Upper lobe of left lung (tissue), 6 donors: ENCODE data around the gene TRAPPC3L. TPM values are rescaled to one million over a fixed set of nuclear protein-coding genes. Genes with fewer than 3 reads are reported as not detected.

Source experiments
- ATAC-seq, 2 donors: fragments of 200-7000 bp; cut with Tn5 transposase; one replicate each; pipeline ENCODE4 v1.9.1; 2022; ENCODE audit warnings: mild to moderate bottlenecking in 2 of 2, moderate library complexity in 2 of 2; ENCODE audit not compliant: low FRiP score in 2 of 2
- DNase-seq, 2 donors: peaks; one replicate each; pipeline ENCODE4 v3.0.0-alpha.2; 2019 to 2020
- H3K27ac ChIP-seq, 4 donors: fragments of 200-600 bp; sonication (generic); one replicate each; pipeline ENCODE4 v1.5.1; 2016 to 2019
- H3K27me3 ChIP-seq, 4 donors: fragments of 200-600 bp; sonication (generic); one replicate each; pipeline ENCODE4 v1.5.1; 2017 to 2019
- H3K36me3 ChIP-seq, 4 donors: fragments of 200-600 bp; sonication (generic); one replicate each; pipeline ENCODE4 v1.5.1; 2016 to 2019
- H3K4me1 ChIP-seq, 4 donors: fragments of 200-600 bp; sonication (generic); one replicate each; pipeline ENCODE4 v1.5.1; 2018 to 2019
- H3K4me3 ChIP-seq, 4 donors: fragments of 200-600 bp; sonication (generic); one replicate each; pipeline ENCODE4 v1.5.1; 2017 to 2019; ENCODE audit warnings: mild to moderate bottlenecking in 2 of 4, moderate library complexity in 1 of 4
- H3K9me3 ChIP-seq, 4 donors: fragments of 200-600 bp; sonication (generic); one replicate each; pipeline ENCODE4 v1.5.1; 2018 to 2019
- EP300 ChIP-seq, 4 donors: sonication (generic); formaldehyde crosslinking; IDR thresholded peaks; one replicate each; pipeline ENCODE4 v1.5.1; 2017; ENCODE audit warnings: antibody characterized with exemption in 4 of 4, control low read depth in 2 of 4
- POLR2A ChIP-seq, 4 donors: fragments of 450-650 bp; IDR thresholded peaks; one replicate each; pipeline ENCODE4 v1.5.1; 2016 to 2017; ENCODE audit warnings: antibody characterized with exemption in 4 of 4, mild to moderate bottlenecking in 2 of 4
- POLR2AphosphoS5 ChIP-seq, 2 donors: sonication (generic); formaldehyde crosslinking; IDR thresholded peaks; one replicate each; pipeline ENCODE4 v1.5.1; 2017; ENCODE audit warnings: antibody characterized with exemption in 2 of 2
- WGBS, 2 donors: methylation state at CpG; one replicate each; pipeline ENCODE4 v1.1.5; 2017 to 2018; 5-methylcytosine and 5-hydroxymethylcytosine counted together
- total RNA-seq, 6 donors: library from RNA; depleted of rRNA in 4 of 6; stranded (reverse); fragments of >200 nt in 4 of 6; gene quantifications; one replicate each; pipeline versions ENCODE4 v1.1.0 to v1.2.1, GENCODE V29; 2016 to 2021
- TF ChIP-seq, protein P1 (sequence below), 6 experiments: fragments of 450-650 bp in 4 of 6; fragments of 200-600 bp in 2 of 6; sonication (generic) in 2 of 6; IDR thresholded peaks; one replicate each; pipeline ENCODE4 v1.5.1; 2016 to 2019; ENCODE audit warnings: antibody characterized with exemption in 6 of 6
- donor health status: DM: no; HTN: no; CAD: no; lungs with moderate emphysema.
- donor health status: DM: no; HTN: yes; CAD: no; lungs with severe emphysema.

The TRAPPC3L gene
- total RNA-seq, 6 donors from 2014 or later = 0.20 to 1.4 (median 0.29) TPM; not detected in 3

DNA sequence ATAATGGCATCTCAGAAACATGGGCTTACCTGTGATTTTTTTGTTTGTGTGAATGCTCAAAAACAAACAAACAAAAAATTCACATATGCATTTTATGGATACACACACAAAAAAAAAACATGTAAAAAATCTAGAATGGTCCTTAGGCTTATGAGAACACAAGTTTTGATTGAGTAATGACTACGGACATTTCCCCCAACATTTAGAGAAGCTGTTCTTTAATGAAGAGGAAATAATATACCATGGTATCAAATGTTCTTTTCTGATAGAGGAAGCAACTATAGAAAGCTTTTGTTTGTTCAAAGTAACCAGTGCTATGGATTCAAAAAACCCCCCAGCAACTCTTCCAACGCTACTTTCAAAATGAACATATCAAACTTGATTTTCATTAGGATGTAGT lies 93.0 kb downstream of the TRAPPC3L start:
- Histone ChIP-seq H3K27me3 (no peaks in the 10 kb centered on the region), H3K4me3 (no peak overlapping the region), H3K36me3 (no peaks in the 10 kb centered on the region), H3K4me1 (peaks cover 5 to 14% (median 11%) of the 10 kb centered on the region in 4 donors), H3K9me3 (no peaks in the 10 kb centered on the region), H3K27ac (no peak overlapping the region)
- WGBS, 2 donors = 71 to 84% methylated on average over 2 of the region's 2 CpGs
- no peak for DNase-seq
- TF ChIP-seq POLR2AphosphoS5 (IDR thresholded peaks at IDR 0.05) (no peak), POLR2A (IDR thresholded peaks at IDR 0.05) (no peak), EP300 (IDR thresholded peaks at IDR 0.05) (no peak)
- TF ChIP-seq, protein P1, sequence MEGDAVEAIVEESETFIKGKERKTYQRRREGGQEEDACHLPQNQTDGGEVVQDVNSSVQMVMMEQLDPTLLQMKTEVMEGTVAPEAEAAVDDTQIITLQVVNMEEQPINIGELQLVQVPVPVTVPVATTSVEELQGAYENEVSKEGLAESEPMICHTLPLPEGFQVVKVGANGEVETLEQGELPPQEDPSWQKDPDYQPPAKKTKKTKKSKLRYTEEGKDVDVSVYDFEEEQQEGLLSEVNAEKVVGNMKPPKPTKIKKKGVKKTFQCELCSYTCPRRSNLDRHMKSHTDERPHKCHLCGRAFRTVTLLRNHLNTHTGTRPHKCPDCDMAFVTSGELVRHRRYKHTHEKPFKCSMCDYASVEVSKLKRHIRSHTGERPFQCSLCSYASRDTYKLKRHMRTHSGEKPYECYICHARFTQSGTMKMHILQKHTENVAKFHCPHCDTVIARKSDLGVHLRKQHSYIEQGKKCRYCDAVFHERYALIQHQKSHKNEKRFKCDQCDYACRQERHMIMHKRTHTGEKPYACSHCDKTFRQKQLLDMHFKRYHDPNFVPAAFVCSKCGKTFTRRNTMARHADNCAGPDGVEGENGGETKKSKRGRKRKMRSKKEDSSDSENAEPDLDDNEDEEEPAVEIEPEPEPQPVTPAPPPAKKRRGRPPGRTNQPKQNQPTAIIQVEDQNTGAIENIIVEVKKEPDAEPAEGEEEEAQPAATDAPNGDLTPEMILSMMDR (IDR thresholded peaks at IDR 0.05) = no peak
- ATAC-seq = no peak

DNA sequence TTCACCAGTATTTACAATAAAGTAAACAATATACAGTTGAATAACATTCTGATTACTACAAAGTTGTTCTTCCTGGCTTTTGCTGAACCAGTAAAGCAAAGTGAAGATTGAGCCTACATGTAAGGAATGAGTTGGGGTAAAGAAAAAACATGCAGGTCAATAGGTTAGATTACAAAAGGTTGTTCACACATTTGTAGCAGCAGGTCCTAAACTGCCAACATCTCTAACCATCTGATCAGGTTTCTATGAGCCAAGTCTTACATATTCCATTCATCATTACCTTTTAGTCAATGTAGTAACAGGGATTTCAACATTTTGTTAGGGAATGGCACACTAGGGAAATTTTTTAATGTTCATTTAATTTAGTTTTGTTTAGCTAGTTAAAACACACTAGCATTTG lies 93.6 kb downstream of the TRAPPC3L start:
- ATAC-seq (no peak), DNase-seq (no peak)
- no peak for TF ChIP-seq EP300 (IDR thresholded peaks at IDR 0.05)
- TF ChIP-seq, protein P1 (IDR thresholded peaks at IDR 0.05) = no peak
- no peak for TF ChIP-seq POLR2A (IDR thresholded peaks at IDR 0.05)
- TF ChIP-seq POLR2AphosphoS5 (IDR thresholded peaks at IDR 0.05) = no peak
- H3K27me3 ChIP-seq = no peaks in the 10 kb centered on the region
- no peak overlapping the region for H3K4me3 ChIP-seq
- H3K9me3 ChIP-seq = no peaks in the 10 kb centered on the region
- H3K36me3 ChIP-seq = no peaks in the 10 kb centered on the region
- H3K4me1 ChIP-seq = peaks cover 9 to 19% (median 11%) of the 10 kb centered on the region in 4 donors
- no peak overlapping the region for H3K27ac ChIP-seq

DNA sequence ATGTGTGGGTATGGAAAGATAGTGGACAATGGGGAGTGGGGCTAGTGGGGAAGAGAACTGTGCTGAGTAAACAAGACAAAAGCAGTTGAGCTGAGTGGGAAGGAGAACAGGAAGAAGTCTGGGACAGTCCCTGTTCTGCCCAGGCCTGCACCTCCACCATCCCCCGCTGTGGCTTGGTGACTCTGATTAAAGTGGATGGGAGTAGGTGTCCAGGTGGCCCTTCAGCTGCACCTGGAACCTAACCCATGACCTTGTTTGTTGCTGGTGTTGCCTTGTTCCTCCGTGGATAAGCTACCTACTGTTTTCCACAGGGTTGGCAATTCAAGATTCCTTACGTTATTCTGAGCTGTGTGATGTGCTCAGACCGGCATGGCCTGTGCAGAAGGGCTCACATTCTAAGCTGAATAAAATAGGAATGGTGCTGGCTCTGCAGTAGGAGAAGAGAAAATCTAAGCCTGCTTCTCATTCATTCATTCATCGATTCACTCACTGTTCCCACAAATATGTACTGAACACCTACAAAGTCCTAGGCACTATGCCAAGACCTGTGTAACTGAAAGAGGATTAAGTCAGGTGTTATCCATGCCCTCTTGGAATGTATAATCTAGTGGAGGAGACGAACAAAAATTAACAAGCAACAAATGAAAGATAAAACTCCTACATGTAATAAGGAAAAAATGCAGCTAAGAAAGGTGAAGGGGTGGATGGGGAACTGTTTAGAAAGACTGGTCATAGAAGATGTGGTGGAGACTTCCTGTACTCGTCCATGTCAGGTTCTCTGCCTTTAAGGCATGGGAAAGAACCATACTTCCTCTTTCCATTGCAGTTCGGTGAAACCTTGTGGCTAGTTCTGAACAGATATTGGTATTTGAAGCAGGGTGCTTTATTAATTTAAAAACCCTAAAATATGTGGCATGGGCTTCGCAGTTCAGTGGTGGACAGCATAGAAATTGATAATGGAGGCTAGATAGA lies 94.4 kb downstream of the TRAPPC3L start:
- no peaks in the 10 kb centered on the region for H3K27me3 ChIP-seq
- H3K4me1 ChIP-seq = peaks cover 9 to 19% (median 13%) of the 10 kb centered on the region in 4 donors
- TF ChIP-seq, protein P1 (IDR thresholded peaks at IDR 0.05) = no peak
- TF ChIP-seq POLR2AphosphoS5 (IDR thresholded peaks at IDR 0.05) (no peak), EP300 (IDR thresholded peaks at IDR 0.05) (no peak), POLR2A (IDR thresholded peaks at IDR 0.05) (no peak)
- no peaks in the 10 kb centered on the region for H3K9me3 ChIP-seq
- no peaks in the 10 kb centered on the region for H3K36me3 ChIP-seq
- ATAC-seq (peak; percentile 55 to 59), DNase-seq (peak in 1 of 2 donors; percentile 69)
- peak overlapping the region in 1 of 4 donors; percentile 11 for H3K27ac ChIP-seq
- WGBS, 2 donors = 67 to 74% methylated on average over 9 of the region's 9 CpGs
- H3K4me3 ChIP-seq = no peak overlapping the region

DNA sequence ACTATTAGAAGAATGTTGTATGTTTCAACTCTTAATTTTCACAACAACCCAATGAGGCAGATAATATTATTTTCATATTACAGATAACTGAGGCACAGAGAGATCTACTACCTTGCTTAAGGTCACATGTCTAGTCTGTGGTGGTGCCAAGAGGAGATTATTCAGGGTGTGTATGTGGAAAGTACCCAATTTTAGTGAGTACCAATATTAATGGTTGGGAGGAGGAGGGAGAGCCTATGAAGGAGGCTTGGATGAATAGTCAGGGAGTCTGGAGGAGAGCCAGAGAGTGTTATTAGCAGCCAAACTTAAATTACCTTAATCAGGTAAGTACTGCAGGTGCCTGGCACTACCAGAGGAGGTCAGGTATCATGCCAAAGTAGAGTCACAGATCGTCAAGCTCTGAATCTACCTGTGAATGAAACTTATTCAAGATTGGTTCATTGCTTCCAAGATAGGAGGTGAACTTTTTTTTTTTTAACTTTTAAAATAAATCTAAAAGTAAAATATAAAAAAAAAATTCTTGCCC lies 95.2 kb downstream of the TRAPPC3L start:
- 69 to 88% methylated on average over 1 of the region's 1 CpG for WGBS, 2 donors
- DNase-seq (no peak), ATAC-seq (no peak)
- H3K27me3 ChIP-seq = no peaks in the 10 kb centered on the region
- H3K36me3 ChIP-seq = no peaks in the 10 kb centered on the region
- no peak overlapping the region for H3K4me3 ChIP-seq
- TF ChIP-seq EP300 (IDR thresholded peaks at IDR 0.05) (no peak), POLR2AphosphoS5 (IDR thresholded peaks at IDR 0.05) (no peak), POLR2A (IDR thresholded peaks at IDR 0.05) (no peak)
- TF ChIP-seq, protein P1 (IDR thresholded peaks at IDR 0.05) = no peak
- H3K4me1 ChIP-seq = peaks cover 9 to 19% (median 13%) of the 10 kb centered on the region in 4 donors
- H3K9me3 ChIP-seq = no peaks in the 10 kb centered on the region
- H3K27ac ChIP-seq = no peak overlapping the region
